Dedifferentiated amniotic fluid mesenchymal stem cell (primary cell): ENCODE results near the gene SCRG1.

Experiments used
- DNase-seq: peaks from one replicate; pipeline ENCODE4 v3.0.0-alpha.2; 2016; ENCODE audit errors: extremely low spot score

Gene SCRG1

DNA sequence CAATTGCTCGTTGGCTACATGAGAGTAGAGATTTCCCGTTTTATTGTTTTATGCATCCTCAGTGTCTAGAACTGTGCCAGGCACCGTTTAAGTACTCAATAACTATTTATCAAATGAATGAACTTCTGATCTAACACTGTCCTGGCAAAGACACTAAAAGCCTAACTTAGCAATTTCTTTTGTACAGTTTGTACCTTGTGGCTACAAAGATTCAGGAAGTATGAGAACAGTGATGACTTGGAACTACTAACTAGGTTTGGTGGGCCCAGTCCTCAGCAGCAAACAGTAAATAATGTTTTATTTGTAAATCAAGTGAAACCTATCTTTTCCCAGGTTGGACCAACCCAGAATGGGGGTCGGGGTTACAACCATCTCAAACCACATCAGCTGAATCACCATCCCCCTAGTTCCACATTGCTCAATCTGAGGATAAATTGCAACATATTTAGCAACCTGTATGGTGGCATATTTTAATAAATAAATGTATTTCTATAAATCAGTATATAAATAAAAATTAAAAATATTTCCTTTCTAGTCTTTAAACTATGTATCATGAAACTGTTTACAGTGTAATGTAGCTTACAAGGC is 12.3 kb upstream of the SCRG1 start:
- DNase-seq, result no peak

- no peak for DNase-seq
Observed at GRCh38 chr4:173410079-173410478, 11.2 kb upstream of the SCRG1 start.

- DNase-seq, result no peak
Observed at GRCh38 chr4:173405840-173406606, 7.1 kb upstream of the SCRG1 start.

DNA sequence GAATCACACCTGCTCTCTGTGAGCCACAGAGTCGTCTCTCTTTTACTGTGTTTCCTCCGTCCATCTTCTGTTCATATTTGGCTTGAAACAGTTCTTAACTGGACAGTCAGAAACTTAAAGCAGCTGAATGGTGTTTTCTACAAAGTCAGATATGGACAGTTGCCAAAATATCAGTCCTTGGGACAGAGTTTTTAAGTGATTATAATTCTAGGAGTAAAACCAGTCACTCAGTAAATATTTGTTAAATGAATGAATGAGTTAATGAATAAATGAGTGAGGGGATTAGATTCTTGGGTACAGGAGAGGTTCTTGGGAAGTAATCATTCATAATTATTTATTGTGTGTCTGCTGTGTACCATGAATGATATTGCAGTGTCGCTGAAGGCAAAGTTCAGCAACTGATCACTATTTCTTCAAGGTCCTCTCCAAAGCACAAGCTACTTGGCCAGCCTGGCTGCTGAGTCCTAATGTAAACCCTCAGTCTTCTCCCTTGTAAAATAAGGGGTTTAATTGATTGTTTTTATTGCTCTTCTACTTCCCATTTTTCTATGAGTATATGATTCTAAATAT is 5.5 kb upstream of the SCRG1 start:
- DNase-seq, result no peak

GRCh38 chr4:173403051-173403450 is 4.1 kb upstream of the SCRG1 start:
- no peak for DNase-seq

DNA sequence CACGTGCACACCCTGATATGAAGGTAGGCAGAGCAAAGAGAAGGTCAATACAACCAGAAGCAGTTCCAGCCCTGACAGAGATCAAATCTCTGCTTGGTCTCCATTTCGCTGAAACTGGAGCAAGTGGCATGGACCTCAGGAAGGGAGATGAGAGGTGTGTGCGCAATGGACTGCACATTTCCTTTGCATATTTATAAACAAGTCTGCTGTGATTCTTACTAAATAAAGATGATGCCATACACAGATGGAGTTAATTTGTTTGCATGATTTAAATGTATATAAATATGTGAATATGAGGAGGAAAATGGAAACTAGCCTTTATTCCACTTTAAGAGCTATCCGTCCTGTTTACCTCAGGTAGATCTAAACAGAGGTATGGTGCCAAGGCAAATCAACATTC is 2.1 kb upstream of the SCRG1 start:
- DNase-seq, result no peak

DNA sequence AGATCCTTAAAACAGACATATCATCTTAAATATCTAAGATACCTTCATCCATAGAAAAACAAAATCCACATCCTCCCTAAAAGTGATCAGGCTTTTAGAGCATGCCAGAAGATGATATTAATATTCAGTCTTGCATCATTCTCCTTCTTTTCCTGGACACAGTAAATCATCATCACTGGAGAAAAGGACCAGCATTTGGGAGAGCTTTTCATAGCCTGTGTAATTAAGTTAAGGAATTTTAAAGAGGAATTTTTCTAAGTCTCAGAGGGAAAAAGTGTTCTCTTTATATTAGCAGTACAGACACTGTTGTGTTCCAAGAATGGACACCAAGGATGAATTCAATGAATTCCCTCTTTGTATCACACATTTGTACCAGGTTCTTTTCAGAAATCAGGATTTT is 696 bp downstream of the SCRG1 start:
- DNase-seq, result peak; percentile 28

GRCh38 chr4:173397604-173398003 is 1.3 kb downstream of the SCRG1 start:
- DNase-seq, result no peak

DNA sequence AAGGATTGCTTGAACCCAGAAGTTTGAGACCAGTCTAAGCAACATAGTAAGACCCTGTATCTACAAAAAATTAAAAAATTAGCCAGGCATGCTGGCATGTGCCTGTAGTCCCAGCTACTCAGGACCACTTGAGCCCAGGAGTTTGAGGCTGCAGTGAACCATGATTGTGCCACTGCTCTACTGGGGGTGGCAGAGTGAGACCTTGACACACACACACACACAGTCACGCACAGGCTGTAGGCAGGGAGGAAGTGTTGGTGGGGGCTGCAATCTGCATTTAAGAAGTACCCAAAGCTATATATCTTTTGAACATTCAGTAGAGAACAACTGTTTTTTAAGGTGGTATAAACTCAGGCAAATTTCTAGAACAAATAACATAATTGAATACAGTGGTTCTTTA is 7.2 kb downstream of the SCRG1 start:
- DNase-seq, result no peak

- no peak for DNase-seq
Observed at GRCh38 chr4:173386751-173387150, 12.2 kb downstream of the SCRG1 start.

DNA sequence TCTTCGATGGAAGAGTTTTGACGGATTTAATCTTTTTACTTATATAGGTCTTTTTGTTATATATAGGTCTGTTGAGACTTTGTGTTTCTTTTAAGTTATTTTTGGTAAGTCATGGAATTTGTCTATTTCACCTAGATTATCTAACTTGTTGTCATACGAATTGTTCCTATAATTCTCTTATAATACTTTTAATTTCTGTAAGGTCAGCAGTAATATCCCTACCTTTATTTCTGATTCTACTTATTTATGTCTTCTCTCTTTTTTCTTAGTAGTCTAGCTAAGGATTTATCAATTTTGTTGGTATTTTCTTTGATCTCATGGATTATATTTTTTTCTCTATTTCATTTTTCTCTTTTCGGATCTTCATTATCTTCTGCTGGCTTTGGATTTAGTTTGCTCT is 16.6 kb downstream of the SCRG1 start:
- DNase-seq, result no peak

DNA sequence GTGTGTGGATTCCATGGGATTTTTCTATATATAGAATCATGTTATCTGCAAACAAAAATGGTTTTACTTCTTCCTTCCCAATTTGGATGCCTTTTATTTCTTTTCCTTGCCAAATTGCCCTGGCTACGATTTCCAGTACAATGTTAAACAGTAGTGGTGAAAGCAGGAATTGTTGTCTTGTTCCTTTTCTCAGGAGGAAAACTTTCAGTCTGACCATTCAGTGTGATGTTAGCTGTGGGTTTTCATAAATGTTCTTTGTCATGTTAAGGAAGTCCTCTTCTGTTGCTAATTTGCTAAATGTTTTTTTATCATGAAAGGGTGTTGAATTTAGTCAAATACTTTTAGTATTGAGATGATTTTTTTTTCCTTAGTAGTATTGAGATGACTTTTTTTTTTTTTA is 17.3 kb downstream of the SCRG1 start:
- DNase-seq, result no peak

DNA sequence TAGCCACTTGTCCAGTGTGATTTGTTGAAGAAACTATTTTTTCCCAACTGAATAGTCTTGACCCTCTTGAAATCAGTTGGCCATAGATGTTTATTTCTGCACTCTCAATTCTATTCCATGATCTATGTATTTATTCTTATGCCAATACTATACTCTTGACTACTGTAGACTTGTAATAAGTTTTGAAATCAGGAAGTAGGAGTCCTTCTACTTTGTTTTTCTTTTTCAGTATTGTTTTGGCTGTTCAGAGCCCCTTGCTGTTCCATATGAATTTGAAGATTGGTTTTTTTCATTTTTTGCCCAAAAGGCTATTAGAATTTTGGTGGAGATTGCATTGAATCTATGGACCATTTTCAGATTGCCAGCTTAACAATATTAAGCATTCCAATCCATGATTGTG is 17.9 kb downstream of the SCRG1 start:
- no peak for DNase-seq

DNA sequence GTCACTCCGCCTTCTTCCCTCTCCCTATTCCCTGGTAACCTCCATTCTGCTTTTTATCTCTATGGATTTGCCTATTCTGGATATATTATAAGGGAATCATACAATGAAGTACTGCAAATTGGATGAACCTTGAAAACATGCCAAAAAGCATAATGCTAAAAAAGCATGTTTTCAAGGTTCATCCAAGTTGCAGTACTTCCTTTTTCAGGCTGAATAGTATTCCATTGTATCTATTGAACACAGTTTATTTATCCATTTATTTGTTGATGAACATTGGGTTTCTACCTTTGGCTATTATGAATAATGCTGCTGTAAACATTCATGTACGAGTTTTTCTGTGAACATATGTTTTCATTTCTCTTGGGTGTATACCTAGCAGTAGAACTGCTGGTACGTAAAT is 19.0 kb downstream of the SCRG1 start:
- DNase-seq, result no peak

- no peak for DNase-seq
Observed at GRCh38 chr4:173374588-173374987, 24.3 kb downstream of the SCRG1 start.

- DNase-seq, result peak; percentile 67
Observed at GRCh38 chr4:173371292-173372192, 27.4 kb downstream of the SCRG1 start.

GRCh38 chr4:173370477-173371291 is 28.2 kb downstream of the SCRG1 start, which contains the start of gene SAP30:
Gene SAP30, plus strand, starts transcription at chr4:173370954. Its CDS starts 229 bp downstream, at chr4:173371183.
- peak; percentile 98 for DNase-seq

DNA sequence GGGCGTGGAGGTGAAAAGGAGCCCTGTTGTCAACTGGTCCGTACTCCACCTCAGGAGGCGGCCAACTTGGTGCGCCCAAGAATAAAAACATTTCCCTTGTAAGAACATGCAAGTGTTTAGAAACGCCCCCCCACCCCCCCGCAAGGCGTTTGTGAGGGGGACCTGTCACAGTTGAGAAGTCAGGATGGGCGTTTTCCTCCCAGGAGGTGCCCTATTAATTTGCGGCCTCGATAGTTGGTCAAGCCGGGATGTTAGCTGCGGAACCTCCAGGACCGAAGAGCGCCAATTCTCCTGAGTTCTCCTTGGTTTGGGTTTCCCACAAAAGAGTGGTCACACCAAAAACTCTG is 28.8 kb downstream of the SCRG1 start:
- DNase-seq, result no peak

- no peak for DNase-seq
Observed at GRCh38 chr4:173367946-173368345, 31.0 kb downstream of the SCRG1 start.

DNA sequence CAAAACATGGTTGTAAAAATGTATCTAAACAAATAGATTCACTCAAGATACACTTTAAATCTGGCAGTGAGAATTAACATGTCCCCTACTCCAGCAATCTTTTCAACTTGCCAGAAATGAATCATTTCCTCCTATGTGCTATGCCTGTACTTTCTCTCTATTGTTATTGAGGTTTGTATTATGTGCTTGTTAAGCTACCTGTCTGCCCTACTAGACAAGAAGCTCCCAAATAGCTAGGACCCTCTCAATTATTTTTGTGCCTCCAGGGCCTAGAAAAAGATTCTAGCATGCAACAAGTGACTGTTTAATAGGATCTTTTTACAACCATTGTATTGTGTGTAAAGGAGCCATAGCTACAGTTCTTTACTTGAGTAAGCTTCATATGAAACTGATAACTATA is 31.6 kb downstream of the SCRG1 start:
- no peak for DNase-seq

DNA sequence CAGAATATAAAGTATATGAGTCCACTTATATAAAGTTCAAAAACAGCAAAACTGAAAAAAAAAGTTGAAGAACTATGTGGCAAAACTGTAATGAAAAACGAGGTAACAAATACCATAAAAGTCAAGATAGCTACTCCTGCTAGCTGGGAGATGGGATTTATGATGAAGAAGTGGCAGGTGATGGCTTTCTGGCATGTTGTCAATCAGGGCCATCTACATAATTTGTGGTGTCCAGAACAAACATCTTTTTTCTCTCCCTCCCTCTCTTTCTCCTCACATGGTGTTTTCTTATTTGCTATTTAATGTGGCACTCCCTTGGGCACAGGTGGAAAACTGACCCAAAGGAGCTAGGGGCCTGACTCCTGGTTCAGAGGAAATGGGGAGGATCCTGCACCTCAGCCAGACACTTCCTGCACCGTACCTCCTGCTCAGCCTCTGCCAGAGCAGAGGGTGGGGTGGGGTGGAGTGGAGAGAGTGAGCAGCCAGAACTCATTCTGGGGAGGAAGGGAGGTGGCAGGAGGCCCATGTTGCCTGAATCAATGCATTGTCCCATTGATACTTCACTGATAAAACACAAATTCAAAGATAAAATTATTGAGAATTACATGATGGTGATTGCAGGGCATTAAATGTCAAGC is 33.4 kb downstream of the SCRG1 start:
- DNase-seq, result no peak
